GM12878 (cell line): Measurements from ENCODE around the gene MANF.

Source experiments
- EZH2 ChIP-seq: IDR thresholded peaks from 2 replicates; pipeline ENCODE4 v1.6.1; 2012; ENCODE audit warnings: low read depth, mild to moderate bottlenecking, control low read depth, inconsistent platforms, low read length, borderline replicate concordance; ENCODE audit not compliant: control insufficient read depth
- GATAD2B ChIP-seq: fragments of 450-650 bp; conservative IDR thresholded peaks from 2 replicates; pipeline ENCODE4 v1.6.1; 2017; ENCODE audit warnings: low read depth, mild to moderate bottlenecking, moderate library complexity
- IKZF1 ChIP-seq: fragments of 450-650 bp; conservative IDR thresholded peaks from 2 replicates; pipeline ENCODE4 v1.6.1; 2017; ENCODE audit warnings: antibody characterized with exemption, mild to moderate bottlenecking
- MXI1 ChIP-seq: fragments of 150-350 bp; IDR thresholded peaks from 2 replicates; pipeline ENCODE4 v1.6.1; 2011; ENCODE audit warnings: low read depth, mild to moderate bottlenecking, inconsistent platforms, low read length, improper control_type of control experiment
- NR2C1 ChIP-seq: fragments of 450-650 bp; IDR thresholded peaks from 2 replicates; pipeline ENCODE4 v1.6.1; 2017; ENCODE audit warnings: antibody characterized with exemption, mild to moderate bottlenecking, moderate library complexity
- TAF1 ChIP-seq: IDR thresholded peaks from 2 replicates; pipeline ENCODE4 v1.6.1; 2011; ENCODE audit warnings: mild to moderate bottlenecking, low read depth, low read length, borderline replicate concordance
- TF ChIP-seq, protein P1 (sequence below), 3 experiments: IDR thresholded peaks in 2 of 3; conservative IDR thresholded peaks in 1 of 3; 2 replicates each; pipeline ENCODE4 v1.5.1; 2011; ENCODE audit warnings: low read depth in 3 of 3, low read length in 3 of 3, mild to moderate bottlenecking in 3 of 3, control low read depth in 2 of 3, moderate library complexity in 2 of 3, inconsistent platforms in 1 of 3, mixed read lengths in 1 of 3; ENCODE audit not compliant: control insufficient read depth in 2 of 3, insufficient read depth in 1 of 3; ENCODE audit errors: extremely low read depth in 1 of 3
- TF ChIP-seq, protein P2 (sequence below): fragments of 150-350 bp; IDR thresholded peaks from 2 replicates; pipeline ENCODE4 v1.6.1; 2016; ENCODE audit warnings: low read depth, low read length
- TF ChIP-seq, protein P3 (sequence below): fragments of 450-650 bp; formaldehyde crosslinking; IDR thresholded peaks from 2 replicates; pipeline ENCODE4 v1.4.0; 2020; ENCODE audit warnings: mild to moderate bottlenecking, moderate library complexity

DNA sequence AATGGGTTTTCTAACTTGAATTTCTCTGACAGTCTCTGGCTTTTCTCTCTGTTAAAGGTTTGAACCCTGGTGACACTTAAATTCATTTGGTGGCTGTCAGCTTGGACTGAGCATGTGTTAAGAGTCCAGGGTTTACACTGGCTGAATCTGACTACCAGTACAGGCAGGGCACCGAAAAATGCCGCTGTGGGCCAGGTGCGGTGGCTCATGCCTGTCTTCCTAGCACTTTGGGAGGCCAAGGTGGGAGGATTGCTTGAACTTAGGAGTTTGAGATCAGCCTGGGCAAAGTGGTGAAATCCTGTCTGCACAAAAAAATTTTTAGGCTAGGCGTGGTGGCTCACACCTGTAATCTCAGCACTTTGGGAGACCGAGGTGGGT is 1.8 kb downstream of the MANF start:
- TF ChIP-seq, protein P1, sequence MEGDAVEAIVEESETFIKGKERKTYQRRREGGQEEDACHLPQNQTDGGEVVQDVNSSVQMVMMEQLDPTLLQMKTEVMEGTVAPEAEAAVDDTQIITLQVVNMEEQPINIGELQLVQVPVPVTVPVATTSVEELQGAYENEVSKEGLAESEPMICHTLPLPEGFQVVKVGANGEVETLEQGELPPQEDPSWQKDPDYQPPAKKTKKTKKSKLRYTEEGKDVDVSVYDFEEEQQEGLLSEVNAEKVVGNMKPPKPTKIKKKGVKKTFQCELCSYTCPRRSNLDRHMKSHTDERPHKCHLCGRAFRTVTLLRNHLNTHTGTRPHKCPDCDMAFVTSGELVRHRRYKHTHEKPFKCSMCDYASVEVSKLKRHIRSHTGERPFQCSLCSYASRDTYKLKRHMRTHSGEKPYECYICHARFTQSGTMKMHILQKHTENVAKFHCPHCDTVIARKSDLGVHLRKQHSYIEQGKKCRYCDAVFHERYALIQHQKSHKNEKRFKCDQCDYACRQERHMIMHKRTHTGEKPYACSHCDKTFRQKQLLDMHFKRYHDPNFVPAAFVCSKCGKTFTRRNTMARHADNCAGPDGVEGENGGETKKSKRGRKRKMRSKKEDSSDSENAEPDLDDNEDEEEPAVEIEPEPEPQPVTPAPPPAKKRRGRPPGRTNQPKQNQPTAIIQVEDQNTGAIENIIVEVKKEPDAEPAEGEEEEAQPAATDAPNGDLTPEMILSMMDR (IDR thresholded peaks at IDR 0.05 in 2 of 3, conservative IDR thresholded peaks at IDR 0.05 in 1 of 3; ENCODE audit: control insufficient read depth in 2 of 3, extremely low read depth in 1 of 3, insufficient read depth in 1 of 3, low read depth in 3 of 3, low read length in 3 of 3) = no peak
- TF ChIP-seq IKZF1 = no peak
- TF ChIP-seq MXI1 = no peak
- TF ChIP-seq GATAD2B = no peak
- no peak for TF ChIP-seq NR2C1
- no peak for TF ChIP-seq TAF1
- TF ChIP-seq, protein P2, sequence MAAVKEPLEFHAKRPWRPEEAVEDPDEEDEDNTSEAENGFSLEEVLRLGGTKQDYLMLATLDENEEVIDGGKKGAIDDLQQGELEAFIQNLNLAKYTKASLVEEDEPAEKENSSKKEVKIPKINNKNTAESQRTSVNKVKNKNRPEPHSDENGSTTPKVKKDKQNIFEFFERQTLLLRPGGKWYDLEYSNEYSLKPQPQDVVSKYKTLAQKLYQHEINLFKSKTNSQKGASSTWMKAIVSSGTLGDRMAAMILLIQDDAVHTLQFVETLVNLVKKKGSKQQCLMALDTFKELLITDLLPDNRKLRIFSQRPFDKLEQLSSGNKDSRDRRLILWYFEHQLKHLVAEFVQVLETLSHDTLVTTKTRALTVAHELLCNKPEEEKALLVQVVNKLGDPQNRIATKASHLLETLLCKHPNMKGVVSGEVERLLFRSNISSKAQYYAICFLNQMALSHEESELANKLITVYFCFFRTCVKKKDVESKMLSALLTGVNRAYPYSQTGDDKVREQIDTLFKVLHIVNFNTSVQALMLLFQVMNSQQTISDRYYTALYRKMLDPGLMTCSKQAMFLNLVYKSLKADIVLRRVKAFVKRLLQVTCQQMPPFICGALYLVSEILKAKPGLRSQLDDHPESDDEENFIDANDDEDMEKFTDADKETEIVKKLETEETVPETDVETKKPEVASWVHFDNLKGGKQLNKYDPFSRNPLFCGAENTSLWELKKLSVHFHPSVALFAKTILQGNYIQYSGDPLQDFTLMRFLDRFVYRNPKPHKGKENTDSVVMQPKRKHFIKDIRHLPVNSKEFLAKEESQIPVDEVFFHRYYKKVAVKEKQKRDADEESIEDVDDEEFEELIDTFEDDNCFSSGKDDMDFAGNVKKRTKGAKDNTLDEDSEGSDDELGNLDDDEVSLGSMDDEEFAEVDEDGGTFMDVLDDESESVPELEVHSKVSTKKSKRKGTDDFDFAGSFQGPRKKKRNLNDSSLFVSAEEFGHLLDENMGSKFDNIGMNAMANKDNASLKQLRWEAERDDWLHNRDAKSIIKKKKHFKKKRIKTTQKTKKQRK = no peak
- TF ChIP-seq, protein P3, sequence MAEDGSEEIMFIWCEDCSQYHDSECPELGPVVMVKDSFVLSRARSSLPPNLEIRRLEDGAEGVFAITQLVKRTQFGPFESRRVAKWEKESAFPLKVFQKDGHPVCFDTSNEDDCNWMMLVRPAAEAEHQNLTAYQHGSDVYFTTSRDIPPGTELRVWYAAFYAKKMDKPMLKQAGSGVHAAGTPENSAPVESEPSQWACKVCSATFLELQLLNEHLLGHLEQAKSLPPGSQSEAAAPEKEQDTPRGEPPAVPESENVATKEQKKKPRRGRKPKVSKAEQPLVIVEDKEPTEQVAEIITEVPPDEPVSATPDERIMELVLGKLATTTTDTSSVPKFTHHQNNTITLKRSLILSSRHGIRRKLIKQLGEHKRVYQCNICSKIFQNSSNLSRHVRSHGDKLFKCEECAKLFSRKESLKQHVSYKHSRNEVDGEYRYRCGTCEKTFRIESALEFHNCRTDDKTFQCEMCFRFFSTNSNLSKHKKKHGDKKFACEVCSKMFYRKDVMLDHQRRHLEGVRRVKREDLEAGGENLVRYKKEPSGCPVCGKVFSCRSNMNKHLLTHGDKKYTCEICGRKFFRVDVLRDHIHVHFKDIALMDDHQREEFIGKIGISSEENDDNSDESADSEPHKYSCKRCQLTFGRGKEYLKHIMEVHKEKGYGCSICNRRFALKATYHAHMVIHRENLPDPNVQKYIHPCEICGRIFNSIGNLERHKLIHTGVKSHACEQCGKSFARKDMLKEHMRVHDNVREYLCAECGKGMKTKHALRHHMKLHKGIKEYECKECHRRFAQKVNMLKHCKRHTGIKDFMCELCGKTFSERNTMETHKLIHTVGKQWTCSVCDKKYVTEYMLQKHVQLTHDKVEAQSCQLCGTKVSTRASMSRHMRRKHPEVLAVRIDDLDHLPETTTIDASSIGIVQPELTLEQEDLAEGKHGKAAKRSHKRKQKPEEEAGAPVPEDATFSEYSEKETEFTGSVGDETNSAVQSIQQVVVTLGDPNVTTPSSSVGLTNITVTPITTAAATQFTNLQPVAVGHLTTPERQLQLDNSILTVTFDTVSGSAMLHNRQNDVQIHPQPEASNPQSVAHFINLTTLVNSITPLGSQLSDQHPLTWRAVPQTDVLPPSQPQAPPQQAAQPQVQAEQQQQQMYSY (CRISPR knock-in tag) = no peak
- no peak for TF ChIP-seq EZH2
